ENCODE results near the gene SEC24C. TPM values are rescaled to one million over a fixed set of nuclear protein-coding genes. Genes with fewer than 3 reads are reported as not detected.

The SEC24C gene
- total and polyA plus RNA-seq, 2 of the 13 experiments (the other 11 are each of a cell fraction or from before 2014, with no cell fraction given), result 63.1 to 66.4 TPM

- Histone ChIP-seq H3K4me1 (ENCODE audit: insufficient read depth, low read length) (no peaks in the 10 kb centered on the region), H2AFZ (ENCODE audit: low read length) (no peak overlapping the region), H4K20me1 (ENCODE audit: insufficient read depth, low read length) (no peaks in the 10 kb centered on the region), H3K27me3 (ENCODE audit: control insufficient read depth in 1 of 2, insufficient read depth in 2 of 2, low read length in 2 of 2) (no peaks in the 10 kb centered on the region; a peak in 1 of 5 replicates), H3K36me3 (replicated peaks in 1 of 2; ENCODE audit: control insufficient read depth in 1 of 2, insufficient read depth in 2 of 2, low read length in 2 of 2) (peaks cover 61 to 92% of the 10 kb centered on the region in 2 experiments), H3K9me3 (ENCODE audit: low read length) (no peaks in the 10 kb centered on the region), H3K4me2 (ENCODE audit: low read depth, low read length) (no peak overlapping the region), H3K27ac (ENCODE audit: extremely low read length, insufficient read depth, low read length) (no peak overlapping the region), H3K9ac (ENCODE audit: insufficient read depth, low read depth, low read length) (no peak overlapping the region), H3K79me2 (ENCODE audit: insufficient read depth, low read length) (no peaks in the 10 kb centered on the region), H3K4me3 (replicated peaks in 1 of 3; ENCODE audit: insufficient read depth in 1 of 3, low read depth in 2 of 3, low read length in 3 of 3) (no peak overlapping the region)
- ATAC-seq (no peak), DNase-seq (ENCODE audit: low spot score) (no peak), FAIRE-seq (no peak)
- TF ChIP-seq ZFP82 (CRISPR knock-in tag; IDR thresholded peaks at IDR 0.05; ENCODE audit: borderline replicate concordance) (no peak), ZBTB44 (CRISPR knock-in tag; IDR thresholded peaks at IDR 0.05) (no peak), ZNF546 (CRISPR knock-in tag; conservative IDR thresholded peaks at IDR 0.05) (no peak), ZNF550 (CRISPR knock-in tag; IDR thresholded peaks at IDR 0.05; ENCODE audit: borderline replicate concordance) (no peak)
- CTCF ChIA-PET (ENCODE audit: low intra/inter-chr PET ratio, low total read pairs), result no interaction called here
- in situ Hi-C loops (cut with HindIII; ENCODE audit: extremely low pct_ligation_motif_present, low pct_unique_long_range_greater_than_20kb), result no loop called here
- WGBS (ENCODE audit: low lambda C conversion rate), result 96% methylated on average over 6 of the region's 6 CpGs
- intact Hi-C loops (cut with micrococcal nuclease; ENCODE audit: unreplicated experiment), result no loop called here
- POLR2A ChIA-PET, result no interaction called here
- no TSS peak for BruUV-seq (replicated peaks)
Measured at GRCh38 chr10:73765066-73765465, 20.9 kb downstream of the SEC24C start.

GRCh38 chr10:73768881-73769280 is 24.7 kb downstream of the SEC24C start:
- TF ChIP-seq ARNTL (CRISPR knock-in tag; IDR thresholded peaks at IDR 0.05), result no peak
- no peak for TF ChIP-seq HINFP (CRISPR knock-in tag; IDR thresholded peaks at IDR 0.05; ENCODE audit: low read depth)
- TF ChIP-seq ZNF30 (CRISPR knock-in tag; IDR thresholded peaks at IDR 0.05), result no peak
- no peak for TF ChIP-seq SALL2 (CRISPR knock-in tag; IDR thresholded peaks at IDR 0.05)
- TF ChIP-seq KAT7 (CRISPR knock-in tag; IDR thresholded peaks at IDR 0.05; ENCODE audit: borderline replicate concordance), result no peak
- TF ChIP-seq MYC (CRISPR knock-in tag; IDR thresholded peaks at IDR 0.05; ENCODE audit: borderline replicate concordance), result no peak
- no peak for TF ChIP-seq CBX5 (CRISPR knock-in tag; IDR thresholded peaks at IDR 0.05; ENCODE audit: borderline replicate concordance)
- TF ChIP-seq POLR2AphosphoS2 (IDR thresholded peaks at IDR 0.05; ENCODE audit: low read depth, low read length), result no peak
- TF ChIP-seq RFX1 (IDR thresholded peaks at IDR 0.05), result no peak
- TF ChIP-seq DBP (CRISPR knock-in tag; IDR thresholded peaks at IDR 0.05; ENCODE audit: not compliant biosample characterization), result no peak
- TF ChIP-seq SMAD3 (CRISPR knock-in tag; IDR thresholded peaks at IDR 0.05), result no peak
- TF ChIP-seq TGIF2 (CRISPR knock-in tag; IDR thresholded peaks at IDR 0.05), result no peak
- TF ChIP-seq ZFP36L2 (CRISPR knock-in tag; IDR thresholded peaks at IDR 0.05), result no peak
- Histone ChIP-seq H3K36me3 (replicated peaks in 1 of 2; ENCODE audit: control insufficient read depth in 1 of 2, insufficient read depth in 2 of 2, low read length in 2 of 2) (peaks cover 38 to 67% of the 10 kb centered on the region in 2 experiments), H3K79me2 (ENCODE audit: insufficient read depth, low read length) (peaks cover 11% of the 10 kb centered on the region), H3K9me3 (ENCODE audit: low read length) (no peaks in the 10 kb centered on the region), H3K4me3 (replicated peaks in 1 of 3; ENCODE audit: insufficient read depth in 1 of 3, low read depth in 2 of 3, low read length in 3 of 3) (no peak overlapping the region), H3K4me2 (ENCODE audit: low read depth, low read length) (no peak overlapping the region), H2AFZ (ENCODE audit: low read length) (no peak overlapping the region), H3K9ac (ENCODE audit: insufficient read depth, low read depth, low read length) (no peak overlapping the region), H4K20me1 (ENCODE audit: insufficient read depth, low read length) (no peaks in the 10 kb centered on the region), H3K27me3 (ENCODE audit: control insufficient read depth in 1 of 2, insufficient read depth in 2 of 2, low read length in 2 of 2) (no peaks in the 10 kb centered on the region; a peak in 1 of 5 replicates), H3K4me1 (ENCODE audit: insufficient read depth, low read length) (peaks cover 12% of the 10 kb centered on the region), H3K27ac (ENCODE audit: extremely low read length, insufficient read depth, low read length) (no peak overlapping the region)
- WGBS (ENCODE audit: low lambda C conversion rate), result 93% methylated on average over 11 of the region's 11 CpGs
- intact Hi-C loops (cut with micrococcal nuclease; ENCODE audit: unreplicated experiment) (no loop called here), in situ Hi-C loops (cut with HindIII; ENCODE audit: extremely low pct_ligation_motif_present, low pct_unique_long_range_greater_than_20kb) (no loop called here)
- ChIA-PET CTCF (ENCODE audit: low intra/inter-chr PET ratio, low total read pairs) (no interaction called here), POLR2A (no interaction called here)
- ATAC-seq (no peak), DNase-seq (ENCODE audit: low spot score) (no peak), FAIRE-seq (no peak)
- no TSS peak for BruUV-seq (replicated peaks)

All from HepG2 (cell line).